Endothelial cell of umbilical vein (primary cell): ENCODE data around the gene ABCA9.

Experiments
- EZH2 ChIP-seq: IDR thresholded peaks from 2 replicates; pipeline ENCODE4 v1.6.1; 2012; ENCODE audit warnings: borderline replicate concordance, low read depth, mild to moderate bottlenecking, moderate library complexity, low read length, inconsistent platforms; ENCODE audit not compliant: severe bottlenecking
- JUN ChIP-seq: IDR thresholded peaks from 2 replicates; pipeline ENCODE4 v1.6.1; 2011; ENCODE audit warnings: borderline replicate concordance, low read depth; ENCODE audit not compliant: insufficient read length, insufficient read depth
- POLR2A ChIP-seq: IDR thresholded peaks from 2 replicates; pipeline ENCODE4 v1.6.1; 2012; ENCODE audit warnings: low read depth, mild to moderate bottlenecking, control low read depth, low read length
- TF ChIP-seq, protein P1 (sequence below), 2 donors: IDR thresholded peaks; 1 replicate in 1 of 2; 2 replicates in 1 of 2; pipeline ENCODE4 v1.5.1; 2011; ENCODE audit warnings: low read length in 2 of 2, mild to moderate bottlenecking in 2 of 2, moderate library complexity in 2 of 2, control low read depth in 1 of 2, inconsistent platforms in 1 of 2, low read depth in 1 of 2; ENCODE audit not compliant: insufficient read depth in 1 of 2; ENCODE audit errors: extremely low read depth in 1 of 2

DNA sequence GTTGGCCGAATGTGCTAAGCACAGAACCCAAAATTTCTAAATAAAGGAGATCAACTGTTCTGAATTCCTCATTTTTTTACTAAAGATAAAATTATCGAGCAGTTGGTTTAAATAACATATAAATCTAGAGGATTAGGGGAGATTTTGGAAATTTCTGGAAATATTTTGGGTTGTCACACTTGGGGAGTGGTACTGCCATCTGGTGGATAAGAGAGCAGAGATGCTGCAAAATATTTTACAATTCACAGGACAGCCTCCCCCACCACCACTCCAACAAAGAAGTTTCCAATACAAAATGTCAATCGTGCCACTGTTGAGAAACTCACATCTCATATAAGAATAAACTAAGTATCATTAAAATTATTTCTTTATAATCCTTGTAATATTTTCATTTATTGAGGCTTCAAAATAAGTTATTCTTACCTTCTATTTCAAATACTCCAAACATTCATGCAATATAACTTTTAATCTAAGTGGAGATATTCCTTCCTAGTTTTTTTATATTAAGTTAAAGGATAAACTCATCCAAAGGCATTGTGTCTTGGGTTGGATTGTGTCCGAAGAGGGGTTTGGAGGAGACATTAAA is 88.5 kb downstream of the ABCA9 start:
- TF ChIP-seq, protein P1, sequence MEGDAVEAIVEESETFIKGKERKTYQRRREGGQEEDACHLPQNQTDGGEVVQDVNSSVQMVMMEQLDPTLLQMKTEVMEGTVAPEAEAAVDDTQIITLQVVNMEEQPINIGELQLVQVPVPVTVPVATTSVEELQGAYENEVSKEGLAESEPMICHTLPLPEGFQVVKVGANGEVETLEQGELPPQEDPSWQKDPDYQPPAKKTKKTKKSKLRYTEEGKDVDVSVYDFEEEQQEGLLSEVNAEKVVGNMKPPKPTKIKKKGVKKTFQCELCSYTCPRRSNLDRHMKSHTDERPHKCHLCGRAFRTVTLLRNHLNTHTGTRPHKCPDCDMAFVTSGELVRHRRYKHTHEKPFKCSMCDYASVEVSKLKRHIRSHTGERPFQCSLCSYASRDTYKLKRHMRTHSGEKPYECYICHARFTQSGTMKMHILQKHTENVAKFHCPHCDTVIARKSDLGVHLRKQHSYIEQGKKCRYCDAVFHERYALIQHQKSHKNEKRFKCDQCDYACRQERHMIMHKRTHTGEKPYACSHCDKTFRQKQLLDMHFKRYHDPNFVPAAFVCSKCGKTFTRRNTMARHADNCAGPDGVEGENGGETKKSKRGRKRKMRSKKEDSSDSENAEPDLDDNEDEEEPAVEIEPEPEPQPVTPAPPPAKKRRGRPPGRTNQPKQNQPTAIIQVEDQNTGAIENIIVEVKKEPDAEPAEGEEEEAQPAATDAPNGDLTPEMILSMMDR (IDR thresholded peaks at IDR 0.05; ENCODE audit: extremely low read depth in 1 of 2, insufficient read depth in 1 of 2, low read depth in 1 of 2, low read length in 2 of 2), result peak; percentile 50 to 58
- TF ChIP-seq EZH2, result no peak
- no peak for TF ChIP-seq POLR2A
- no peak for TF ChIP-seq JUN
